ENCODE results near the gene HIVEP3.

GRCh38 chr1:41695118-41695745 is 223.5 kb downstream of the HIVEP3 start:
- TF ChIP-seq TAF1 (IDR thresholded peaks at IDR 0.05; ENCODE audit: borderline replicate concordance, insufficient read depth, low read length) (no peak), REST (IDR thresholded peaks at IDR 0.05; ENCODE audit: insufficient read depth in 1 of 2, low read depth in 2 of 2, low read length in 2 of 2) (no peak), FOXP2 (optimal IDR thresholded peaks at IDR 0.05; ENCODE audit: borderline replicate concordance, extremely low read depth, extremely low read length, insufficient read depth) (no peak), SIN3A (IDR thresholded peaks at IDR 0.05; ENCODE audit: borderline replicate concordance, insufficient read depth, low read length) (no peak)
